ENCODE data around the gene TSPEAR. TPM values are rescaled to one million over a fixed set of nuclear protein-coding genes. Genes with fewer than 3 reads are reported as not detected.

The TSPEAR gene
- polyA plus RNA-seq, 1 experiment, result not detected

DNA sequence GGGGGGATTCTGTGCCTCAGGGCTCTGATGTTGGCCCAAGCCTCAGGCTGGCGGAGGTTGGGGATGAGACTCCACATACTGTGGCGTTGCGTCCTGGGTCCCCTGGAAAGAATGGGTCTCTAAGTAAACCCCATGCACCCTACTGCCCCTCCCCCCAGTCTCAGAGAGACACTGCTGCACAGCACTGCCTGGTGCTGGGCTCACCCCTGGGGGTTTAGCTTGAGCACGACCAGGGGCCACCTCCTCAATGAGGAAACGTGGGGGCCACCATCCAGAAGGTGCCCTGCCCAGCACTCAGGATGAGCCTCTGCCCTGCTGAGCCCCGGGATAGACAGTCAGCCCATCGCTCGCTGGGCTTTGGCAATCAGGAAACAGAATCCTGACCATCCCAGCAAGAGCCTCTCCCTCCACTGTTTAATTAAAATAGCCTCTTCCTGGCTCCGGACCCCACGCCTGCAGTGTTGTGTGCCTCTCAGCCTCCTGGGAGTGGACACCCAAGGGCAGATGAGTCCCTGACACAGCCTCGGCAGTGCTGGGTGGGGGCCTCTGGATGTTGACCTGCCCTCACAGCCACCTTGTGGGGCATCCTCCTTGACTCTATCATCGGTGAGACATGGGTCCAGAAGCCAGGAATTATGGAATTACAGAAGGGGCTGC lies 141.4 kb downstream of the TSPEAR start:
- TF ChIP-seq, protein P1, sequence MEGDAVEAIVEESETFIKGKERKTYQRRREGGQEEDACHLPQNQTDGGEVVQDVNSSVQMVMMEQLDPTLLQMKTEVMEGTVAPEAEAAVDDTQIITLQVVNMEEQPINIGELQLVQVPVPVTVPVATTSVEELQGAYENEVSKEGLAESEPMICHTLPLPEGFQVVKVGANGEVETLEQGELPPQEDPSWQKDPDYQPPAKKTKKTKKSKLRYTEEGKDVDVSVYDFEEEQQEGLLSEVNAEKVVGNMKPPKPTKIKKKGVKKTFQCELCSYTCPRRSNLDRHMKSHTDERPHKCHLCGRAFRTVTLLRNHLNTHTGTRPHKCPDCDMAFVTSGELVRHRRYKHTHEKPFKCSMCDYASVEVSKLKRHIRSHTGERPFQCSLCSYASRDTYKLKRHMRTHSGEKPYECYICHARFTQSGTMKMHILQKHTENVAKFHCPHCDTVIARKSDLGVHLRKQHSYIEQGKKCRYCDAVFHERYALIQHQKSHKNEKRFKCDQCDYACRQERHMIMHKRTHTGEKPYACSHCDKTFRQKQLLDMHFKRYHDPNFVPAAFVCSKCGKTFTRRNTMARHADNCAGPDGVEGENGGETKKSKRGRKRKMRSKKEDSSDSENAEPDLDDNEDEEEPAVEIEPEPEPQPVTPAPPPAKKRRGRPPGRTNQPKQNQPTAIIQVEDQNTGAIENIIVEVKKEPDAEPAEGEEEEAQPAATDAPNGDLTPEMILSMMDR (IDR thresholded peaks at IDR 0.05; ENCODE audit: insufficient read depth, low read depth, low read length), result no peak
- H3K27me3 ChIP-seq (ENCODE audit: control insufficient read depth, insufficient read depth, low read length), result no peaks in the 10 kb centered on the region
- CTCF ChIA-PET, result no interaction called here
- H3K36me3 ChIP-seq (ENCODE audit: control insufficient read depth, insufficient read depth, low read length), result no peaks in the 10 kb centered on the region
- POLR2A ChIA-PET, result no interaction called here
- no peak overlapping the region for H3K4me3 ChIP-seq (ENCODE audit: low read depth, low read length)
- no peak for DNase-seq (ENCODE audit: low read depth)

DNA sequence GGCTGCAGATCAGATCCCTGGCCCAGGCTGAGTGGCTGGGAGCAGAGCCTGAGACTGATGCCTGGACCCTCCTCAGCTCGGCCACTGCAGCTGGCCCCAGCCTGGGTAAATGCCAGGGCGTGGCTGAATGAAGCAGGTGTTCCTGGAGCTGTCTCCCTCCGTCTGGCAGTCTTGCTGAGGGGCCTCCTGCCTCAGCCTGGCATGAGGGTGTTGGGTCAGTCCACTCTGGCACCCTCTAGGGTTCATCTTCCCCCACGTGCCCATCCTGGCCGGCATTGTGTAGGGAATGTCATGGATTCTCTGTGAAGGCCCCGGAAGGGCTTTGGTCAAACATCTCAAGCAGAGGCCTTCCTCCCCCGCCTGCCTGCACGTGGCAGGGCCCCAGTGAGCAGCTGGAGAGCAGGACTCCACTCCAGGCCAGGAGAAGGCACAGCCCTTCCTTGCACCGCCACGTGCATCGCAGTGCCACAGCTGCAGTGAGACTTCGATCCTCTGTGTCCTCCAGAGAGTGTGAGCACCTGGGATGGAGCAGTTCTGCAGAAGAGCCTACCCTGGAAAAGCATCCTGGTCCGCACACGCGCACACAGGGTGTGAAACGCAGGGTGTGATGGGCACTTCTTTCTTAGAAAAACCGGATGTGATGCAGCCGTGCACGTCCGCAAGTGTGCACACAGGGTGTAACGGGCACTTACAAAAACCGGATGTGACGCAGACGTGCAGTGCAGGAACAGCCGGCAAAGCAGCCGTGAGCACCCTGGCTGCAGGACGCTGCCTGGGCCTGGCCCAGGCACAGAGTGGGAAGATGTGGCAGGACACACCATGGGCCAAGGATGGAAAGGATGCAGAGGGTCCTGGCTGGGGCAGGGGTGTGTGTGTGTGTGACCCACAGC lies 142.5 kb downstream of the TSPEAR start:
- H3K27me3 ChIP-seq (ENCODE audit: control insufficient read depth, insufficient read depth, low read length), result no peaks in the 10 kb centered on the region
- no peaks in the 10 kb centered on the region for H3K36me3 ChIP-seq (ENCODE audit: control insufficient read depth, insufficient read depth, low read length)
- TF ChIP-seq, protein P1 (IDR thresholded peaks at IDR 0.05; ENCODE audit: insufficient read depth, low read depth, low read length), result no peak
- ChIA-PET POLR2A (no interaction called here), CTCF (no interaction called here)
- DNase-seq (ENCODE audit: low read depth), result no peak
- H3K4me3 ChIP-seq (ENCODE audit: low read depth, low read length), result no peak overlapping the region

DNA sequence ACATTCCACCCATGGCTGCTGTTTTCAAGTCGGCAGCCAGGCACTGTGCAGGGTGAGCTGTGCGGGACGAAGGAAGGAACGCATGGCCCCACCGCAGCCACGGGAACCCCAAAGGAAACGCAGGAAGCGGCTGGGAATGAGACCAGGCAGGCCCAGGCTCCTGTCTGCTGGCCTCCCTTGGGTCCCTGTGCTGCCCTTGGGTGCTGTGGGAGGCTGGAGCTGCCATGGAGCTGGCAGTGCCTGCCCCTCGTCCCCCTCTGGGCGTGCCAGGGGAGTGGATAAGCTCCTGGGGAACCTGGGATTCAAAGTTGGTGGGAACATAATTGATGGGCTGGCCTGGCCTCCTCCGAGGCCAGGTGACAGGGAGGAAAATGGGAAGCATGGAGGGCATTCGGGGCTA lies 143.1 kb downstream of the TSPEAR start:
- no peak for DNase-seq (ENCODE audit: low read depth)
- no peaks in the 10 kb centered on the region for H3K36me3 ChIP-seq (ENCODE audit: control insufficient read depth, insufficient read depth, low read length)
- ChIA-PET POLR2A (no interaction called here), CTCF (no interaction called here)
- H3K4me3 ChIP-seq (ENCODE audit: low read depth, low read length), result no peak overlapping the region
- TF ChIP-seq, protein P1 (IDR thresholded peaks at IDR 0.05; ENCODE audit: insufficient read depth, low read depth, low read length), result no peak
- no peaks in the 10 kb centered on the region for H3K27me3 ChIP-seq (ENCODE audit: control insufficient read depth, insufficient read depth, low read length)

DNA sequence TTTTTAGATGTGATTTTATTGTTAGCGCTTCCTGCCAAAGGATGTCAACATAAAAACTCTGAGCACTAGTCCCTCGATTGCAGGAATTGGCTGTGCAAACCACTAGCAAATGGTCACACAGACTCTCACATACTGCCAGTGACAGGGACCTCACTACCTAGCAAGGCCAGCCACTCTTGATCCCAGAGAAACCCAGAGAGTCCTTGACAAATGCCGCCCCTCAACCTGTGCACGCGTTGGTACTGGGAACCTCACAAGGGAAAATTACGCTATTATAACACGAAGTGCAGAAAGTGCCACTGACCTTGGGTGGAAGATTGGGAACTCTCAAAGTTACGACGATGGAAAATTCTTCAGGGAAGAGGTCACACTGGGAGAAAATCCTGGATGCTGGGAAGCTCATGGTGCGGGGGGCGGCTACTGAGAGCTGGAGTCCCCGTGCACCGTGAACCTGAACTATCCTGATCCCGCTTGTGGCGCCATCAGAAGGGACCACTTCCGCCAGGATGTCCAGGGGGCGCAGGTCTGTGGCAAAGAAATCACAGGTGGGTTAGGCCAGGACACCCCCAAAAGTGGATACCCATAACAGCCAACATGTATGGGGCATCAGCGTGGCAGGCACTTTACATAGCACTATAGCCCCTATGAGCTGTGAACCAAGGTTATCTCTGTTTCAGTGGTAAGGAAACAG lies 143.7 kb downstream of the TSPEAR start:
- Histone ChIP-seq H3K4me3 (ENCODE audit: low read depth, low read length) (no peak overlapping the region), H3K27me3 (ENCODE audit: control insufficient read depth, insufficient read depth, low read length) (no peaks in the 10 kb centered on the region), H3K36me3 (ENCODE audit: control insufficient read depth, insufficient read depth, low read length) (no peaks in the 10 kb centered on the region)
- TF ChIP-seq, protein P1 (IDR thresholded peaks at IDR 0.05; ENCODE audit: insufficient read depth, low read depth, low read length), result no peak
- CTCF ChIA-PET, result no interaction called here
- no peak for DNase-seq (ENCODE audit: low read depth)
- POLR2A ChIA-PET, result no interaction called here

DNA sequence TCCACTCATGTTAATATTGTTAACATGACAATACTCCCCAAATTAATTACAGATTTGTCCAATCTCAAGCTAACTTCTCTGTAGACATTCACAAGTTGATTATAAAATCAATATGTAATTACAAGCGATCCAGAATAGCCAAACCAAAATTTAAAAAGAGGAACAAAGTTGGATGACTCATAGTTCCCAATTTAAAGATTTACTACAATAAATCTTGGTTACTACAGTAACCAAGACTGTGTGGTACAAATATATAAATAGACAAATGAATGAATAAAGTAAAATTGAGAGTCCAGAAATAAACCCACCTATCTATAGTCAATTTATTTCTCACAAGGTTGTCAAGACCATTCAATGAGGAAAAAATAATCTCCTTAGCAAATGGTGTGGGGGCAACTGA lies 145.0 kb downstream of the TSPEAR start:
- DNase-seq (ENCODE audit: low read depth), result no peak
- ChIA-PET CTCF (no interaction called here), POLR2A (no interaction called here)
- TF ChIP-seq, protein P1 (IDR thresholded peaks at IDR 0.05; ENCODE audit: insufficient read depth, low read depth, low read length), result no peak
- Histone ChIP-seq H3K36me3 (ENCODE audit: control insufficient read depth, insufficient read depth, low read length) (no peaks in the 10 kb centered on the region), H3K27me3 (ENCODE audit: control insufficient read depth, insufficient read depth, low read length) (no peaks in the 10 kb centered on the region), H3K4me3 (ENCODE audit: low read depth, low read length) (no peak overlapping the region)

Measured in BJ (cell line).